MM.1S (cell line): Measurements from ENCODE around the gene METTL2B.
"Not testable (repeated sequence)": the region's sequence is repeated elsewhere in the genome, so short reads cannot be mapped to it uniquely, and the experiment has no call there.

Experiments used
- DNase-seq: peaks from one replicate; pipeline ENCODE4 v3.0.0-alpha.2; 2015
- H2AFZ ChIP-seq: fragments of 300-600 bp; sonication (generic); 2 replicates; pipeline ENCODE4 v1.6.0; 2016; ENCODE audit warnings: antibody characterized with exemption, low read length
- H3F3A ChIP-seq: fragments of 300-600 bp; sonication (generic); 2 replicates; pipeline ENCODE4 v1.6.1; 2016; ENCODE audit warnings: mild to moderate bottlenecking, antibody characterized with exemption, low read length, moderate library complexity, mixed read lengths; ENCODE audit not compliant: insufficient read depth
- H3K27ac ChIP-seq: fragments of 300-600 bp; sonication (generic); 2 replicates; pipeline ENCODE4 v1.5.1; 2016; ENCODE audit warnings: mild to moderate bottlenecking, low read length
- H3K27me3 ChIP-seq: fragments of 300-600 bp; sonication (generic); replicated peaks from 2 replicates; pipeline ENCODE4 v1.6.0; 2016; ENCODE audit warnings: low read length; ENCODE audit not compliant: insufficient read depth
- H3K36me3 ChIP-seq: fragments of 300-600 bp; sonication (generic); replicated peaks from 2 replicates; pipeline ENCODE4 v1.6.1; 2016; ENCODE audit warnings: mild to moderate bottlenecking, low read length, mixed read lengths; ENCODE audit not compliant: insufficient read depth
- H3K4me1 ChIP-seq: fragments of 300-600 bp; sonication (generic); 2 replicates; pipeline ENCODE4 v1.6.1; 2016; ENCODE audit warnings: low read length, mixed read lengths
- H3K4me2 ChIP-seq: fragments of 300-600 bp; sonication (generic); 2 replicates; pipeline ENCODE4 v1.6.0; 2016; ENCODE audit warnings: low read depth, low read length
- H3K4me3 ChIP-seq: fragments of 300-600 bp; sonication (generic); 2 replicates; pipeline ENCODE4 v1.5.1; 2016; ENCODE audit warnings: low read length, mixed read lengths
- H3K79me2 ChIP-seq: fragments of 300-600 bp; sonication (generic); 2 replicates; pipeline ENCODE4 v1.6.1; 2016; ENCODE audit warnings: mixed run types, low read length, mixed read lengths
- H3K9ac ChIP-seq: fragments of 300-600 bp; sonication (generic); 2 replicates; pipeline ENCODE4 v1.6.1; 2016; ENCODE audit warnings: low read length, mixed read lengths
- H3K9me2 ChIP-seq: fragments of 300-600 bp; sonication (generic); replicated peaks from 2 replicates; pipeline ENCODE4 v1.6.1; 2016; ENCODE audit warnings: mild to moderate bottlenecking, low read length, mixed read lengths; ENCODE audit not compliant: insufficient read depth
- H3K9me3 ChIP-seq: fragments of 300-600 bp; sonication (generic); replicated peaks from 2 replicates; pipeline ENCODE4 v1.6.1; 2016; ENCODE audit warnings: mild to moderate bottlenecking, low read length, mixed read lengths; ENCODE audit not compliant: insufficient read depth
- H4K20me1 ChIP-seq: fragments of 300-600 bp; sonication (generic); 2 replicates; pipeline ENCODE4 v1.6.1; 2016; ENCODE audit warnings: mild to moderate bottlenecking, low read length, moderate library complexity, mixed read lengths; ENCODE audit not compliant: insufficient read depth
- CTCF ChIP-seq: fragments of 300-600 bp; sonication (generic); IDR thresholded peaks from 2 replicates; pipeline ENCODE4 v1.5.1; 2016; ENCODE audit warnings: antibody characterized with exemption, low read length, mixed read lengths
- EZH2 ChIP-seq: fragments of 300-600 bp; sonication (generic); optimal IDR thresholded peaks from 2 replicates; pipeline ENCODE3; 2017; ENCODE audit warnings: low read depth, mild to moderate bottlenecking, antibody characterized with exemption, low read length, mixed read lengths
- EZH2phosphoT487 ChIP-seq: fragments of 300-600 bp; sonication (generic); IDR thresholded peaks from 2 replicates; pipeline ENCODE4 v1.6.1; 2018; ENCODE audit warnings: antibody characterized with exemption, low read length

The METTL2B gene

GRCh38 chr7:128459394-128459878 lies 17.1 kb upstream of the METTL2B start:
- peak; percentile 86 for DNase-seq
- Histone ChIP-seq H3K4me3 (no peak overlapping the region), H3K9me3 (no peaks in the 10 kb centered on the region), H3K79me2 (peaks cover 22% of the 10 kb centered on the region), H3F3A (peaks cover 21% of the 10 kb centered on the region), H2AFZ (no peak overlapping the region), H3K36me3 (no peaks in the 10 kb centered on the region), H4K20me1 (0 out of 2 replicates have a peak, but pooled peaks cover 5% of the 10 kb centered on the region), H3K27ac (no peak overlapping the region; the same call in 1 of the 2 replicates), H3K4me1 (peaks cover 35% of the 10 kb centered on the region), H3K27me3 (no peaks in the 10 kb centered on the region), H3K9ac (no peak overlapping the region), H3K9me2 (no peaks in the 10 kb centered on the region), H3K4me2 (peak overlapping the region; percentile 32; the same call in 1 of the 2 replicates)
- peak; percentile 94 for TF ChIP-seq CTCF
- TF ChIP-seq EZH2: no peak
- TF ChIP-seq EZH2phosphoT487: no peak

GRCh38 chr7:128462460-128462859 lies 14.1 kb upstream of the METTL2B start:
- 0 out of 2 replicates have a peak, but pooled peaks cover 5% of the 10 kb centered on the region for H4K20me1 ChIP-seq
- H3K4me2 ChIP-seq: no peak overlapping the region
- peaks cover 21% of the 10 kb centered on the region for H3F3A ChIP-seq
- H3K27ac ChIP-seq: no peak overlapping the region
- H2AFZ ChIP-seq: no peak overlapping the region
- H3K9me3 ChIP-seq: no peaks in the 10 kb centered on the region
- TF ChIP-seq EZH2 (no peak), EZH2phosphoT487 (no peak), CTCF (no peak)
- H3K27me3 ChIP-seq: no peaks in the 10 kb centered on the region
- H3K9me2 ChIP-seq: no peaks in the 10 kb centered on the region
- H3K79me2 ChIP-seq: peaks cover 7% of the 10 kb centered on the region
- no peaks in the 10 kb centered on the region for H3K36me3 ChIP-seq
- H3K4me1 ChIP-seq: peaks cover 22% of the 10 kb centered on the region
- no peak overlapping the region for H3K4me3 ChIP-seq
- no peak for DNase-seq
- H3K9ac ChIP-seq: no peak overlapping the region

- H3K27ac ChIP-seq, H3K4me3 ChIP-seq, H3K4me2 ChIP-seq, H2AFZ ChIP-seq, H3K27me3 ChIP-seq, DNase-seq, H3K9me2 ChIP-seq, H3K9me3 ChIP-seq, H3K9ac ChIP-seq, H4K20me1 ChIP-seq, H3K36me3 ChIP-seq, H3K79me2 ChIP-seq: not testable (repeated sequence)
- peaks cover 16% of the 10 kb centered on the region for H3F3A ChIP-seq
- H3K4me1 ChIP-seq: peaks cover 16% of the 10 kb centered on the region
Measured at GRCh38 chr7:128463345-128463744, 13.2 kb upstream of the METTL2B start.

GRCh38 chr7:128463933-128464332 lies 12.6 kb upstream of the METTL2B start:
- H3K79me2 ChIP-seq, H3K4me1 ChIP-seq, H3K9me2 ChIP-seq, H3K9ac ChIP-seq, H3K9me3 ChIP-seq, H3K27me3 ChIP-seq, H3K36me3 ChIP-seq, H4K20me1 ChIP-seq, H3K4me2 ChIP-seq, H3K4me3 ChIP-seq, H2AFZ ChIP-seq, H3K27ac ChIP-seq, DNase-seq: not testable (repeated sequence)
- H3F3A ChIP-seq: peaks cover 10% of the 10 kb centered on the region

- not testable (repeated sequence) for H3K9me2 ChIP-seq, H3K79me2 ChIP-seq, H3K27me3 ChIP-seq, H3K27ac ChIP-seq, H3K4me2 ChIP-seq, H2AFZ ChIP-seq, H4K20me1 ChIP-seq, H3K9ac ChIP-seq, H3K4me1 ChIP-seq, H3K9me3 ChIP-seq, H3K36me3 ChIP-seq, H3F3A ChIP-seq, H3K4me3 ChIP-seq, DNase-seq
Measured at GRCh38 chr7:128466871-128467270, 9.7 kb upstream of the METTL2B start.

GRCh38 chr7:128477336-128477690 lies 765 bp downstream of the METTL2B start:
- Histone ChIP-seq H3K9ac (peak overlapping the region; percentile 93), H3K27ac (peak overlapping the region; percentile 89; the same call in 1 of the 2 replicates), H2AFZ (peak overlapping the region; percentile 68), H3K4me3 (peak overlapping the region; percentile 90), H3K79me2 (peaks cover 42% of the 10 kb centered on the region), H3K4me2 (peak overlapping the region; percentile 72)
- not testable (repeated sequence) for H3K4me1 ChIP-seq, H3F3A ChIP-seq, H3K9me2 ChIP-seq, H3K36me3 ChIP-seq, H3K9me3 ChIP-seq, DNase-seq, H3K27me3 ChIP-seq, H4K20me1 ChIP-seq
